GM19240 (cell line): ENCODE results near the gene MYO5B.
A peak's percentile ranks its signal among the peaks of the same experiment; 100 is the strongest.
"Not testable (repeated sequence)": the region's sequence is repeated elsewhere in the genome, so short reads cannot be mapped to it uniquely, and the experiment has no call there.

ENCODE experiments used
- DNase-seq: peaks from one replicate; pipeline ENCODE4 v3.0.0; 2011; ENCODE audit warnings: low spot score; ENCODE audit not compliant: insufficient read length

Gene MYO5B

GRCh38 chr18:49890041-49890440 lies 304.9 kb downstream of the MYO5B start:
- DNase-seq, result no peak

- not testable (repeated sequence) for DNase-seq
Observed at GRCh38 chr18:49889552-49889951, 305.4 kb downstream of the MYO5B start.

- no peak for DNase-seq
Observed at GRCh38 chr18:49886891-49887764, 307.8 kb downstream of the MYO5B start.

- DNase-seq, result no peak
Observed at GRCh38 chr18:49884959-49885358, 310.0 kb downstream of the MYO5B start.

- no peak for DNase-seq
Observed at GRCh38 chr18:49884465-49884864, 310.5 kb downstream of the MYO5B start.

- DNase-seq, result no peak
Observed at GRCh38 chr18:49880661-49881060, 314.3 kb downstream of the MYO5B start.

- no peak for DNase-seq
Observed at GRCh38 chr18:49879271-49879580, 315.7 kb downstream of the MYO5B start.

GRCh38 chr18:49878567-49879270 lies 316.2 kb downstream of the MYO5B start:
- no peak for DNase-seq

- DNase-seq, result no peak
Observed at GRCh38 chr18:49878015-49878414, 316.9 kb downstream of the MYO5B start.

GRCh38 chr18:49876536-49876935 lies 318.4 kb downstream of the MYO5B start:
- no peak for DNase-seq

GRCh38 chr18:49875783-49876182 lies 319.2 kb downstream of the MYO5B start:
- DNase-seq, result no peak

GRCh38 chr18:49875155-49875554 lies 319.8 kb downstream of the MYO5B start:
- DNase-seq, result no peak

GRCh38 chr18:49874238-49874637 lies 320.7 kb downstream of the MYO5B start:
- DNase-seq, result peak; percentile 25

GRCh38 chr18:49869354-49869753 lies 325.6 kb downstream of the MYO5B start:
- DNase-seq, result no peak

- no peak for DNase-seq
Observed at GRCh38 chr18:49866680-49867079, 328.3 kb downstream of the MYO5B start.

- DNase-seq, result no peak
Observed at GRCh38 chr18:49865401-49865800, 329.5 kb downstream of the MYO5B start.

- DNase-seq, result no peak
Observed at GRCh38 chr18:49863769-49864621, 331.0 kb downstream of the MYO5B start.

GRCh38 chr18:49862656-49863385 lies 332.1 kb downstream of the MYO5B start:
- no peak for DNase-seq

- no peak for DNase-seq
Observed at GRCh38 chr18:49861659-49862058, 333.3 kb downstream of the MYO5B start.

- DNase-seq, result no peak
Observed at GRCh38 chr18:49859725-49860124, 335.2 kb downstream of the MYO5B start.

- no peak for DNase-seq
Observed at GRCh38 chr18:49859021-49859359, 336.0 kb downstream of the MYO5B start.
